HG03097 (cell line): ENCODE data around the gene SMCO4.
"Not testable (repeated sequence)": the region's sequence is repeated elsewhere in the genome, so short reads cannot be mapped to it uniquely, and the experiment has no call there.

Source experiments
- ATAC-seq: cut with Tn5 transposase; IDR thresholded peaks from one replicate; pipeline ENCODE4 v1.9.1; 2021; ENCODE audit not compliant: unreplicated experiment, low FRiP score

The SMCO4 gene

GRCh38 chr11:93481279-93481678 is 61.9 kb downstream of the SMCO4 start:
- no peak for ATAC-seq

- ATAC-seq: no peak
Observed at GRCh38 chr11:93480756-93481155, 62.4 kb downstream of the SMCO4 start.

- no peak for ATAC-seq
Observed at GRCh38 chr11:93480256-93480655, 62.9 kb downstream of the SMCO4 start.

- ATAC-seq: no peak
Observed at GRCh38 chr11:93478841-93479240, 64.3 kb downstream of the SMCO4 start.

- ATAC-seq: no peak
Observed at GRCh38 chr11:93477684-93478234, 65.4 kb downstream of the SMCO4 start.

- ATAC-seq: no peak
Observed at GRCh38 chr11:93476796-93477195, 66.4 kb downstream of the SMCO4 start.

GRCh38 chr11:93474123-93474522 is 69.1 kb downstream of the SMCO4 start:
- ATAC-seq: no peak

- no peak for ATAC-seq
Observed at GRCh38 chr11:93468290-93468689, 74.9 kb downstream of the SMCO4 start.

GRCh38 chr11:93467054-93467453 is 76.1 kb downstream of the SMCO4 start:
- no peak for ATAC-seq

- no peak for ATAC-seq
Observed at GRCh38 chr11:93464927-93465540, 78.2 kb downstream of the SMCO4 start.

- ATAC-seq: not testable (repeated sequence)
Observed at GRCh38 chr11:93463666-93464065, 79.5 kb downstream of the SMCO4 start.

GRCh38 chr11:93458286-93458685 is 84.9 kb downstream of the SMCO4 start:
- ATAC-seq: no peak

GRCh38 chr11:93444617-93445073 is 98.5 kb downstream of the SMCO4 start:
- ATAC-seq: no peak

- ATAC-seq: not testable (repeated sequence)
Observed at GRCh38 chr11:93443232-93443631, 100.0 kb downstream of the SMCO4 start.

- no peak for ATAC-seq
Observed at GRCh38 chr11:93432247-93432646, 110.9 kb downstream of the SMCO4 start.
